ENCODE results near the gene MGLL.

GRCh38 chr3:127814325-127814781 lies 8.0 kb downstream of the MGLL start:
- TF ChIP-seq, protein P1, sequence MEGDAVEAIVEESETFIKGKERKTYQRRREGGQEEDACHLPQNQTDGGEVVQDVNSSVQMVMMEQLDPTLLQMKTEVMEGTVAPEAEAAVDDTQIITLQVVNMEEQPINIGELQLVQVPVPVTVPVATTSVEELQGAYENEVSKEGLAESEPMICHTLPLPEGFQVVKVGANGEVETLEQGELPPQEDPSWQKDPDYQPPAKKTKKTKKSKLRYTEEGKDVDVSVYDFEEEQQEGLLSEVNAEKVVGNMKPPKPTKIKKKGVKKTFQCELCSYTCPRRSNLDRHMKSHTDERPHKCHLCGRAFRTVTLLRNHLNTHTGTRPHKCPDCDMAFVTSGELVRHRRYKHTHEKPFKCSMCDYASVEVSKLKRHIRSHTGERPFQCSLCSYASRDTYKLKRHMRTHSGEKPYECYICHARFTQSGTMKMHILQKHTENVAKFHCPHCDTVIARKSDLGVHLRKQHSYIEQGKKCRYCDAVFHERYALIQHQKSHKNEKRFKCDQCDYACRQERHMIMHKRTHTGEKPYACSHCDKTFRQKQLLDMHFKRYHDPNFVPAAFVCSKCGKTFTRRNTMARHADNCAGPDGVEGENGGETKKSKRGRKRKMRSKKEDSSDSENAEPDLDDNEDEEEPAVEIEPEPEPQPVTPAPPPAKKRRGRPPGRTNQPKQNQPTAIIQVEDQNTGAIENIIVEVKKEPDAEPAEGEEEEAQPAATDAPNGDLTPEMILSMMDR (IDR thresholded peaks at IDR 0.05) = no peak
- no peak for TF ChIP-seq POLR2A (IDR thresholded peaks at IDR 0.05)

Data from esophagus squamous epithelium (tissue), 4 donors.